ENCODE results near the gene COL27A1. TPM values are rescaled to one million over a fixed set of nuclear protein-coding genes. Genes with fewer than 3 reads are reported as not detected.

COL27A1 gene
- total and polyA plus RNA-seq, 2 donors (not counting 3 experiments of a cell fraction or from before 2014, with no cell fraction given): 14.7 to 49.1 TPM

- no peaks in the 10 kb centered on the region for H3K9me3 ChIP-seq (replicated peaks; ENCODE audit: control insufficient read depth, insufficient read depth, low read length)
- H3K27me3 ChIP-seq (ENCODE audit: control insufficient read depth in 2 of 2, insufficient read depth in 2 of 2, low read length in 2 of 2): no peaks in the 10 kb centered on the region
- H3K4me3 ChIP-seq (replicated peaks in 1 of 3; ENCODE audit: insufficient read depth in 1 of 3, low read depth in 1 of 3, low read length in 3 of 3): no peak overlapping the region
- intact Hi-C loops (cut with micrococcal nuclease) (no loop called here), dilution Hi-C loops (cut with MboI; ENCODE audit: extremely low pct_ligation_motif_present, low sequenced_read_pairs) (no loop called here)
- no peak overlapping the region for H3K27ac ChIP-seq (ENCODE audit: insufficient read depth, low read depth, low read length)
- no peak for FAIRE-seq
- CTCF ChIA-PET: interaction anchor here (0.9 kb wide), 1 partner anchor 9 kb away, joined by 3 read pairs; no protein-coding TSS in a partner anchor
- no peak overlapping the region for H3K4me2 ChIP-seq (ENCODE audit: insufficient read depth, low read length)
- TF ChIP-seq MAX (IDR thresholded peaks at IDR 0.05; ENCODE audit: insufficient read depth, insufficient read length): no peak
- TF ChIP-seq MYC (IDR thresholded peaks at IDR 0.05; ENCODE audit: low read depth, low read length): no peak
- TF ChIP-seq FOS (IDR thresholded peaks at IDR 0.05; ENCODE audit: borderline replicate concordance, insufficient read depth, low read length): no peak
- no peak for TF ChIP-seq CTCF (IDR thresholded peaks at IDR 0.05; ENCODE audit: extremely low read depth in 1 of 2, insufficient read depth in 1 of 2, low read depth in 1 of 2, low read length in 2 of 2)
- TF ChIP-seq GATA2 (IDR thresholded peaks at IDR 0.05; ENCODE audit: insufficient read depth, insufficient read length, low read depth, low read length): no peak
- no peak for TF ChIP-seq JUN (IDR thresholded peaks at IDR 0.05; ENCODE audit: borderline replicate concordance, insufficient read depth, insufficient read length, low read depth)
- no peak for TF ChIP-seq POLR2AphosphoS5 (IDR thresholded peaks at IDR 0.05; ENCODE audit: insufficient read depth, low read depth, low read length)
- no peak for TF ChIP-seq EZH2 (IDR thresholded peaks at IDR 0.05; ENCODE audit: borderline replicate concordance, low read depth, low read length, severe bottlenecking)
- TF ChIP-seq POLR2A (IDR thresholded peaks at IDR 0.05; ENCODE audit: low read depth, low read length): no peak
- H2AFZ ChIP-seq (ENCODE audit: low read depth, low read length): no peak overlapping the region
- no peaks in the 10 kb centered on the region for H3K4me1 ChIP-seq (ENCODE audit: control insufficient read depth, extremely low read depth, insufficient read depth, low read length)
- no TSS peak for BruUV-seq (replicated peaks)
- no peaks in the 10 kb centered on the region for H4K20me1 ChIP-seq (replicated peaks; ENCODE audit: control insufficient read depth, extremely low read depth, insufficient read depth, low read length)
- no peak for DNase-seq (ENCODE audit: low read depth, low spot score)
- H3K36me3 ChIP-seq (ENCODE audit: control insufficient read depth in 2 of 2, extremely low read depth in 1 of 2, insufficient read depth in 2 of 2, low read length in 2 of 2): peaks cover 8 to 50% of the 10 kb centered on the region in 2 experiments
- no peaks in the 10 kb centered on the region for H3K9me1 ChIP-seq (replicated peaks; ENCODE audit: control insufficient read depth, extremely low read depth, insufficient read depth, low read length)
- POLR2A ChIA-PET: no interaction called here
- H3K9ac ChIP-seq (replicated peaks; ENCODE audit: extremely low read depth, insufficient read depth, low read length): no peak overlapping the region
- H3K79me2 ChIP-seq (ENCODE audit: control insufficient read depth, insufficient read depth, low read length): no peaks in the 10 kb centered on the region
These were observed 188.8 kb downstream of the COL27A1 start for GRCh38 chr9:114344188-114344566.

Measured in endothelial cell of umbilical vein (primary cell).